Mucosa of descending colon (tissue), 3 donors: ENCODE measurements around the gene GIPR. TPM values are rescaled to one million over a fixed set of nuclear protein-coding genes. Genes with fewer than 3 reads are reported as not detected.
A peak's percentile ranks its signal among the peaks of the same experiment; 100 is the strongest.

Experiments
- ATAC-seq: fragments of 200-7000 bp; cut with Tn5 transposase; one replicate; pipeline ENCODE4 v1.9.1; 2020; ENCODE audit warnings: mild to moderate bottlenecking, moderate library complexity
- DNase-seq, 3 donors: peaks; one replicate each; pipeline ENCODE4 v3.0.0-alpha.2; 2020
- H3K36me3 ChIP-seq: fragments of 200-600 bp; one replicate; pipeline ENCODE4 v1.8.0; 2021; ENCODE audit warnings: low read depth, mild to moderate bottlenecking
- H3K4me1 ChIP-seq: fragments of 200-600 bp; one replicate; pipeline ENCODE4 v1.8.0; 2021; ENCODE audit warnings: low read depth, mild to moderate bottlenecking
- H3K4me3 ChIP-seq: fragments of 200-600 bp; one replicate; pipeline ENCODE4 v1.8.0; 2021; ENCODE audit warnings: mild to moderate bottlenecking
- H3K9me3 ChIP-seq: fragments of 200-600 bp; one replicate; pipeline ENCODE4 v1.8.0; 2021; ENCODE audit warnings: mild to moderate bottlenecking
- CTCF ChIP-seq: fragments of 200-600 bp; IDR thresholded peaks from one replicate; pipeline ENCODE4 v1.8.0; 2022; ENCODE audit warnings: antibody characterized with exemption, mild to moderate bottlenecking
- intact Hi-C, 2 donors: fragments of 100-400 bp; cut with DNase I in 1 of 2; cut with micrococcal nuclease in 1 of 2; formaldehyde crosslinking; loops; one replicate each; pipeline versions ENCODE4 v1.11.0 to v1.11.1; 2022; cut with DNase I, micrococcal nuclease
- total RNA-seq, 3 donors: library from RNA; stranded (reverse); fragmentation: NEBNext Ultra II Directional in 2 of 3; extraction: Animal tissue kit (Norgen Biotek cat#: 25700) in 2 of 3; gene quantifications; one replicate each; pipeline versions ENCODE4 v1.2.1 to v1.2.4, GENCODE V29; 2021 to 2023
- donor health status: DM: no; HTN: no; CAD: no; lungs with moderate emphysema.
- donor health status: DM: no; HTN: no; CAD: no.
- donor health status: DM: no; HTN: yes; CAD: no.

GIPR gene
- total RNA-seq, 3 donors from 2014 or later, result 6.8 to 19.4 (median 14.2) TPM

- ATAC-seq (no peak), DNase-seq (no peak)
- peaks cover 8% of the 10 kb centered on the region for H3K4me1 ChIP-seq
- H3K36me3 ChIP-seq, result no peaks in the 10 kb centered on the region
- intact Hi-C loops, result no loop called here
- TF ChIP-seq CTCF, result no peak
- no peak overlapping the region for H3K4me3 ChIP-seq
- H3K9me3 ChIP-seq, result no peaks in the 10 kb centered on the region
Observed at GRCh38 chr19:45663800-45664199, 4.2 kb upstream of the GIPR start.

- intact Hi-C loops, result no loop called here
- no peaks in the 10 kb centered on the region for H3K36me3 ChIP-seq
- H3K9me3 ChIP-seq, result no peaks in the 10 kb centered on the region
- no peak overlapping the region for H3K4me3 ChIP-seq
- H3K4me1 ChIP-seq, result peaks cover 15% of the 10 kb centered on the region
- no peak for ATAC-seq
- TF ChIP-seq CTCF, result no peak
- DNase-seq, result peak in 1 of 3 donors; percentile 24
Observed at GRCh38 chr19:45664575-45664974, 3.4 kb upstream of the GIPR start.

GRCh38 chr19:45668342-45668871, 386 bp downstream of the GIPR start:
- H3K4me1 ChIP-seq, result peaks cover 21% of the 10 kb centered on the region
- no peaks in the 10 kb centered on the region for H3K36me3 ChIP-seq
- intact Hi-C loops, result no loop called here
- no peaks in the 10 kb centered on the region for H3K9me3 ChIP-seq
- ATAC-seq (no peak), DNase-seq (peak in 2 of 3 donors; percentile 40 to 53)
- no peak for TF ChIP-seq CTCF
- no peak overlapping the region for H3K4me3 ChIP-seq

GRCh38 chr19:45670670-45671453, 2.8 kb downstream of the GIPR start:
- no peak for TF ChIP-seq CTCF
- ATAC-seq (peak; percentile 87), DNase-seq (peak; percentile 90 to 96 (median 95))
- no peaks in the 10 kb centered on the region for H3K36me3 ChIP-seq
- peaks cover 21% of the 10 kb centered on the region for H3K4me1 ChIP-seq
- H3K9me3 ChIP-seq, result no peaks in the 10 kb centered on the region
- intact Hi-C loops, result no loop called here
- no peak overlapping the region for H3K4me3 ChIP-seq

- TF ChIP-seq CTCF, result no peak
- intact Hi-C loops, result no loop called here
- DNase-seq (no peak), ATAC-seq (no peak)
- Histone ChIP-seq H3K36me3 (no peaks in the 10 kb centered on the region), H3K4me1 (peaks cover 14% of the 10 kb centered on the region), H3K4me3 (no peak overlapping the region), H3K9me3 (no peaks in the 10 kb centered on the region)
Observed at GRCh38 chr19:45674946-45675345, 6.9 kb downstream of the GIPR start.
